NCI-H345 (cell line): Measurements from ENCODE around the gene NBR1.
"Not testable (repeated sequence)": the region's sequence is repeated elsewhere in the genome, so short reads cannot be mapped to it uniquely, and the experiment has no call there.

Experiments used
- DNase-seq: peaks from one replicate; lab custom pipeline; 2025; lab: John Stamatoyannopoulos, UW

The NBR1 gene

DNA sequence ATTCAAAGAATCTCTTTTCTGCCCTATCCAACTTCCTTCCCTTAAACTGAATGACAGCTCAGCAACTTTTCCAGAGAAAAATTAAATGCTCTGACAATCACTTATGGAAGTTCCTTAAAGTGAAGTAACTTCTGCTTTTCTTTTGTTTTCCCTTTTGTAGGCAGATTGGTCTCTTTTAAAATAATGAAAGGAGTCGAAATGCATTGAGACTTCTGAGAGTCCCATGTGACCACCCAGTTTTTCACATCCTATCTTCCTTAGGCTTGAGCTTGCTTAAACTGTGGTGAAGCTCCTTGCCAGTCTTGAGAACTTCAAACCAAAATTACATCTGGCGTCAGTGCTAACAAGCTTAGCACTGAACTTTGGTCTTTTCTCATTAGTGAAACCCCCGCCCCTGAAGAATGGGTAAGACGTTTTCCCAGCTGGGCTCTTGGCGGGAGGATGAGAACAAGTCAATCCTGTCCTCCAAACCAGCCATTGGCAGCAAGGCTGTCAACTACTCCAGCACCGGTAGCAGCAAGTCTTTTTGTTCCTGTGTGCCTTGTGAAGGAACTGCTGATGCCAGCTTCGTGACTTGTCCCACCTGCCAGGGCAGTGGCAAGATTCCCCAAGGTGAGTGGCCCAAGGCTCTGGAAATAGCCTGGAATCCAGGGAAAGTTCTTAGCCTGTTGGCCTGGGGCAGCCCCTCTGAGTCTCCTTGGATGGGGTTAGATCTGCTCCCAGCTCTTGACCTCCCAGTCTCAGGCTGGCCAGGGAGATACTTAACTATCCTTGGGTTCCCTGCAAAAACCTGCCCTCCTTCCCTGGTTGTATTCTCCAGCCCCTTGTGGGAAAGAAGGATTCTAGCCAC, 41.9 kb downstream of the NBR1 start:
- no peak for DNase-seq

DNA sequence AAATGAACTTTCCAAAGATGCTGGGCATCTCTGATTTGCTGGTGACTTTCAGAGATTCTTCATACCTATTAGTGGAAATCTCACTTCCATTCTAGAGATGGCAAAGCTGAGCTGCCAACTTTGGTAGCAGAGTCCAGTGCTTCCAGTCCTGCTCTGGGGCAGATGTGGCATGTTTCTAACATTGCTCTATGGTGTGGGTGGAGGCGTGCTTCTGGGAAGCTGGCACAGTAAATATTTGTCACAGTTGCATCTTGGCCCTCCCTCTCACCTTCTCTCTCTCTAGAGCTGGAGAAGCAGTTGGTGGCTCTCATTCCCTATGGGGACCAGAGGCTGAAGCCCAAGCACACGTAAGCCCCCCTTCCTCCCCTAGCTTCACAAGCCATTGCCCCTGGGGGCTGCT, 42.5 kb downstream of the NBR1 start:
- no peak for DNase-seq

DNA sequence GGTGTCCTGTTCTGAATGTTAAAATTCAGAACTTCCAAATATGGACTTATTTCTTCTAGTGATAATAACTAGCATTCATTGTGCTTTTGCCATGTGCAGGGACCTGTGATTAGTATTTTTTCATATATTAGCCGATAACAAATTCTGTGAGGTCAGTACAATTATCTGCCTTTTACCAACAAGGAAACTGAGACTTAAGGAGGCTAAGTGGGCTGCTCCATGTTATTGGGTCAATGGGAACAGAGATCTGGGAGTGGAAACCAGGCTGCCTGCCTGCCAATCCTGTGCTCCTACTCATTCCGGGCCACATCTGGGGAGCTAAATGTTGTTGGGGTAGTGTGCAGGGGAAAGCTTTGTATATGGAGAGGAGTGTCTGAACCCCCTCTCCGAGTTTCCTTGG, 44.3 kb downstream of the NBR1 start:
- no peak for DNase-seq

DNA sequence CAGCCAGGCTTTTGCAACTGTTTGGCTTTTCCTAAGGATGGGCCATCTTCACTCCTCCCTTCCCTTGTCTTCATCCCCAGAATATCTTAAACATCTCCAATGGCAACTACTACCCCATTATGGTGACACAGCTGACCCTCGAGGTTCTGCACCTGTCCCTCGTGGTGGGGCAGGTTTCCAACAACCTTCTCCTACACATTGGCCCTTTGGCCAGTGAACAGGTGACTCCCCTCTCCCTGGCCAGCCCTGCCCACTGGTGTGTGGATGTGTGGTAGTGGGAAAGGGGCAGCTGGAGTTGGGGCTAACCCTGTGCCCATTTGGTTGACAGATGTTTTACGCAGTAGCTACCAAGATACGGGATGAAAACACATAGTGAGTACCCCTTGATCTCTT, 45.4 kb downstream of the NBR1 start:
- no peak for DNase-seq

DNA sequence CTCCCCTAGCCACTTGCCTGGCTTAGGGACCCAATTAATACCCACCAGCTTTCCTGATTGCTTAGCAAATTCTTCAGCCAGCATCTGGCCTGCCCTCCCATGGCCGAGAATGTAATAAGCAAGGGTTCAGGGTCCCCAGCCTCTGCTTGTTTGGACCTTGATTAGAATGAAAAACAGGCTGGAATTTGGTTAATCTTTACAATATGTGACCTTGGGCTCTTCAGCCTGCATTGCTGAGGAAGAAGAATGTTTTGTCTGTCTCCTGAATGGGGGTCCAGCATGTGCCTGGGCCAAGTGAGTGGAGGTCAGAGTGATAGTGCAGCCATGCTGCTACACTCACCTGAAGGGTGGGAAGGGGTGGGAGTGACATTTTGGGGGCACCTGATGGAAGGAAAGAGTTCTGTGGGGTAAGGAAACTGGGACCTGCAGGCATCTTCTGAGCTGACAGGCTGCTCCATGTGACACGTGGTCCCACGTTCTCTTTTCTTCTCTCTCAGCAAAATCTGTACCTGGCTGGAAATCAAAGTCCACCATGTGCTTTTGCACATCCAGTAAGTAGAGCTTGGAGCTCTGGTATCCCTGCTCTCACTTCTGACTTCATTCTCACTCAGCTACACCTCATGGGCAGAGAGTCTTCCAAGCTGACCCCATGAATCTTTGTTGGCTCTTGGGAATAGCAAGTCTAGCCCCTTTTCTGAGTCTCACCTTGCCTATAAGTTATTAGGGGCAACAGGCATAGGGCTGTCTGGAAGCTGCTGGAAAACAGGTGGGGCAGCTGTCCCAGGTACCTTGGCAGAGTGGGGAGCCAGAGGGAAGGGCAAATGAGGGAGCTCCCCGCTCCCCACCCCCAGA, 46.0 kb downstream of the NBR1 start:
- DNase-seq, result no peak

DNA sequence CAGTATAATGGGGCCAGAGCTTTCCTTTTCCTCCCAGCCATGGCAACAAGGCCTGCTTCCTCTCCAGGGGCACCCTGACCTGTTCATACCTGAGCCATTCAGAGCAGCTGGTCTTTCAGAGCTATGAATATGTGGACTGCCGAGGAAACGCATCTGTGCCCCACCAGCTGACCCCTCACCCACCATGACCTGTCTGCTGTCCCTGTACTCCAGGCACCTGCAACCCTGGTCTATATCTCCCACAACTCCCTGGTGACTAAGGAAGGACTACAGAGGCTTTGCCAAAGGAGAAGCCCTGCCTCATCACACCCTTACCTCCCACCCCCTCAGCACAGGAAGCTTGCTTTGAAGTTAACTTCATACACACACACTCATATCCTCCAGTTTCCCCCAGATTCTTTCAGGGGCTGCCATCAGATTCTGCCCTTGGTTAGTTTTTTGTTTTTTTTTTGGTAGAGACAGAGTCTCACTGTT, 46.6 kb downstream of the NBR1 start:
- DNase-seq, result no peak

DNA sequence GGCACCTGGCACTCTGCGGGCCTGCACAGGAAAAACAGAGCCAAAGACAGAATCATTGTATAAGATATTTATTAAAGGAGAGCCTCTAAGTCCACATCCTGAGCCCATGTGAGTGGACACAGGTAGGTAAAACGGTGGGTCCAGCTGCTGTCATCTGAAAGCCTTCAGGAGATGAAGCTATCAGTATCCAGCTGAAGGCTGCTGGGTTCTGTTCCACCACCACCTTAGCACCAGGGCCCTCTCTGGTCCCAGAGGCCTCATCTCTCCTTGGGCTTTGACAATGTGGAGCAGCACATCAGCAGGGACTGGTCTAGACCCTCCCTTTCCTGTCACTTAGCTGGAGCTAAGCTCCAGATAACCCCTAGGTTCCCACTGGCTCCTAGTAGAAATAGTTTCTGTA, 48.0 kb downstream of the NBR1 start:
- DNase-seq, result no peak

DNA sequence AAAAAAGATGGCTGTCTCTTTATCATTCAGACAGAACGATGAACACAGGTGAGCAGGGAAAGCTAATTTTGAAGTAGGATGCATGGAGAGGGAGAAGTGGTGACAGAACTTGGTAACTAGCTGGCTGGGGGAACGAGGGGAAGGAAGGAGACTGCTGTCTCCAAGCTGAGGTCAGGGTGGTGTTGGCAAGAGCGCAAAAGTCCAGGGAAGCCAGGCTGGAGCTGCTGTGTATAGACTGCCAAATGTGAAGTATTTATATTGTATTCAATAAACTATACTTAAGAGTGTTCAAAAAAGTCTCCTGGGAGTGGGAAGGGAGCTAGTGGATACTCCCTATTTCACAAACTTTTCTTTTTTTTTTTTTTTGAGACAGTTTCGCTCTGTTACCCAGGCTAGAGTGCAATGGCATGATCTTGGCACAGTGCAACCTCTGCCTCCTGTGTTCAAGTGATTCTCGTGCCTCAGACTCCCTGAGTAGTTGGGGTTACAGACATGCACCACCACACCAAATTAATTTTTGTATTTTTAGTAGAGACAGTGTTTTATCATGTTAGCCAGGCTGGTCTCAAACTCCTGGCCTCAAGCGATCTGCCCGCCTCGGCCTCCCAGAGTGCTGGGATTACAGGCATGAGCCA, 48.8 kb downstream of the NBR1 start:
- no peak for DNase-seq

DNA sequence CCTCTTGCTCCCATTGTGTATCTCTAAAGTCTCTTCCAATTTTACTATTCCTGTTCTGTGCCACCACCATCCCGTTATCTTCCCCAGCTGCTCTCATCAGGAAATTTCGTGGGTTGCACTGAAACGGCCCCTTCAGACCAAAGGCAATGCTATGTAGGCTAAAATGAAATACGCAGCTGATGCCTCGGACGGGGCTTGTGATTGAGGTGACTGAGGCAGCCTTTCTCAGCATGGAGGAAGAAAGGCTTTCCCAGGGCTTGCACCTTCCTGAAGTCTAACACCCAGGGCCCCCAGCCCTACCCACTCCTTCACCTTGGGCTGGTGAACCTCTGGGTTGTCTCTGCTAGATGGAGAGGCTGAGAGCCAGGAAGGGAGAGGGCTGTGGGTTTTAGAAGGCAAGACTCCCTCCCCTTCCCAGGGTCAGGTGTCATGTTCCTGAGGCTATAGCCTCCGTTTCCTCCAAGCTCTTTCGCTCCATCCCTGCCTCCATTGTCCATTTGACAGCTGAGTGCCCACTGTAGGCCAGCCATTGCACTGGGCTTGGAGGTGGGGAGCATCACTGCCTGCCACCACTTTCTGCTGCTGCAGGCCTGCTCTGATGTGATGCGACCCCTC, 49.6 kb downstream of the NBR1 start:
- DNase-seq, result no peak

DNA sequence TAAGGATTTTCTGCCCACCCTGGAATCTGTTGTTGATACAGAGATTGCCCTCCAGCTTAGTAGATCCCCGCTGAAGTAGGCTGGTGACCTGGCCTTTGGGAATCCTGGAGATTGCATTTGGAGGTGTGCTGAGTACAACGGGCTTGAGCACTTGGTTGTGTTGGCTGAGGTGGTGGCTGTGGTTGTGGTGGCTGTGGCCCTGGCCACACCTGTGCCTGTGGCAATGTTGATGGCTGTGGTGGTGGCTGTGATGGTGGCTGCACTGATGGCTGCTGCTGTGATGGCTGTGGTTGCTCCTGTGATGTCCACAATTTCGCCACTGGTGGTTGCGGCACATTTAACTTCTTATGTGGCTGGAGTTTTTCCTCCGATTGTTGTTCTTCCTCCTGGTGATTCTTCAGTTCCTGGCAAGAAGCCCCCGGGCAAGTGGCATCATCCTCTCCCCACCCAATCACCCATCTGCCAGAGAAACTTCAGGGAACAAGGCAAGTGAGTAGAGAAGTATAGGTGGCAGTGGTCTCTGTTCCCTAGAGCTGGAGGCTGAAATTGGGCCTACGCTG, 53.2 kb downstream of the NBR1 start:
- DNase-seq, result no peak

DNA sequence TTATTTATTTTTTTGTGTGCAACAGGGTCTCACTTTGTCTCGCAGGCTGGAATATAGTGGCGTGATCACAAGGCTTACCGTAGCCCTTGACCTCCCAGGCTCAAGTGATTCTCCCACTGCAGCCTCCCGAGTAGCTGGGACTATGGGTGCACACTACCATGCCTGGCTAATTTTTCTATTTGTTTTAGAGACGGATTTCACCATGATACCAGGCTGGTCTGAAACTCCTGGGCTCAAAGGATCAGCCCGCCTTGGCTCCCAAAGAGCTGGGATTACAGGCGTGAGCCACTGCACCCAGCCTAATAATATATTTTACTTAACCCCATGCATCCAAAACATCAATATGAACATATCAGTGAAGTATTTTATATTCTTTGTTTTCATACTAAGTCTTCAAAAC, 55.4 kb downstream of the NBR1 start:
- DNase-seq, result no peak

DNA sequence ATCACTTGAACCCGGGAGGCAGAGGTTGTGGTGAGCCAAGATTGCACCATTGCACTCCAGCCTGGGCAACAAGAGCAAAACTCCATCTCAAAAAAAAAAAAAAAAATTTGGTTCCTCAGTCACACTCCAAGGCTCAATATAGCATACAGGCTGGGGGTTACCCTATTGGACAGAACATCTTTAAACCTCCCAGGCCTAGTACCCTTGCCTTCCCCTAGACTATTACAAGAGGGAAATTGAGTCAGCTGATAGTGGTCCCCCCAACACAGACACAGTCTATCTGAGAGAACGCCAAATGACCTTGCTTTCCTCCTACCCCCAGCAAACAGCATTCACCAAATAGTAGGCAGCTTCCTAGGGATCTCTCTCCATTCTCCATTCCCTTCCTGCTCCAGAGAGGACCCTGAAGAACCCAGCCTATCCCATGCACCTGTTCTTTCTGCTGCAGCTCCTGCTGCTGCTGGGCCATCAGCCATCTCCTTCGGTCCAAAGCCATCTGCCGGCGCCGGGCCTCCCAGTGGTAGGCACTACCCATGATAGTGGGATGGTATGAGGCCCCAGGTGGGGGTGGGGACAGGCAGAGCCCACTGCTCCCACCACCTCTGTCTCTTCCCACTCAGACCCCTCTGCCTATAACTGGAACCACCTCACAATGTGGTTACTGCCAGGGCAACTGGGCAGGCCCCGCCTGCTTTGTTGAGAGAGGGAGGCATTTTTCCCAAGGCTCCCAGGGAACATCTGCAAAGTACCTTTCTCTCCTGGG, 57.2 kb downstream of the NBR1 start, which contains the start of gene CCDC200:
CCDC200 (minus strand) TSS at position 604 of the 763 bp plus-strand sequence; CDS start at position 535, 69 bp downstream.
- not testable (repeated sequence) for DNase-seq

DNA sequence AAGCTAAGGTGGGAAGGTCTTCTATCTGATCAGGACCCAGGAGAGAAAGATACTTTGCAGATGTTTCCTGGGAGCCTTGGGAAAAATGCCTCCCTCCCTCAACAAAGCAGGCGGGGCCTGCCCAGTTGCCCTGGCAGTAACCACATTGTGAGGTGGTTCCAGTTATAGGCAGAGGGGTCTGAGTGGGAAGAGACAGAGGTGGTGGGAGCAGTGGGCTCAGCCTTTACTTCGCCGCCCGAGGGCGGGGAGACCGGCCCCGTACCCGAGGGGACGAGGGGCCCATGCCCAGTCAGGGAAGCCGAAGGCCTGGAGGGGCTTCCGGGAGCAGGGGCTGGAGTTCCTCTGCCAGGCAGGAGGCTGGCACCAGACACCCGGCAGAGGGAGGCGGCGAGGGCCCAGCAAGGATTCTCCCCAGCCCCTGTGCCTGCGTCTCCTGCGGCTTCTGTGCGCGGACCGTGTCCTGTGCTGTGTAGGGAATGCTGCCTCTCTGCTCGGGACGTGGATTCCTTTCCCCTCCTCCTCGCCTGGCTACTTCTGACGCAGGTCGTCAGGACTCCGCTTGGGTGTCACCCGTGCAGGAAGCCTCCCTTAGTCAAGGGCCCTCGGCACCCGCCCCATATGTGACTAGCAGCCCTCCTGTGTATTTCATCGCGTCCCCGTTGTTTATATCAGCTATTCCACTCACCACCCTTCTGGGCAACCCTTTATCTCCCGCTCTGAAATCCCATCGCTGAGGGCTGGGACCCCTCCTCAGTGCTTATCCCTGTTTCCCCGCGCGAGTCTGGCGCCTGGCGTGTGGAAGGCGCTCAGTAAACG, 60.4 kb downstream of the NBR1 start:
- not testable (repeated sequence) for DNase-seq

DNA sequence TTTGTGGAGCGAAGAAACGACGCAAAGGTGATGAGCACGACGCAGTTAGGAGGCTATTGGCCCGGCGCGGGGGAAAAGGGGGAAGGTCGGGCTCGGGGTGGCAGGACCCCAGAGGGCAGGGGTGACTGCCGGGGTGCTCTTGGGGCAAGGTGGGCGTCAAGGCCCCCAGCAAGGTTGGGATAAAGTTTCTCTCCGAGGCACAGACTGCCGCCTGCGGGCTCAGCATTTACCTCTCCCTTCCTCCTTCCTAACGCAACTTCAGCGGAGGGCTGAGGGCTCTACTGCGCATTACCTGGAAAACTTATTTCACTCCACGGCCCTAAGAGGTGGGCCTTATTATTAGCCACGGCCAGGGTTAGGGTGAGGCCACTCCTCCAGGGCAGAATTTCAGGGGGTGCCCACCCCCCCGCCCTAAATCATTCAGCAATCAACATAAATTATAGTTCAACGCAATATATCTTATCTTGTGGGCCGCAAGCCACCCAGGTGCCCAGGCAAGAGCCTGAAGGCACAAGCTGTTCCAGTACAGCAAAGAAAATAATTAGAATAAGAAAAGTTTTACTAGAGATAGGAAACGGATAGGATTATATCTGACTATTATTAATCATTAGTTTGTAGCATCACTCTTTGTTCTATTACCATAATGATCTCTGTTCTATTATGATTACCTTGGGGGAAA, 61.1 kb downstream of the NBR1 start:
- not testable (repeated sequence) for DNase-seq

DNA sequence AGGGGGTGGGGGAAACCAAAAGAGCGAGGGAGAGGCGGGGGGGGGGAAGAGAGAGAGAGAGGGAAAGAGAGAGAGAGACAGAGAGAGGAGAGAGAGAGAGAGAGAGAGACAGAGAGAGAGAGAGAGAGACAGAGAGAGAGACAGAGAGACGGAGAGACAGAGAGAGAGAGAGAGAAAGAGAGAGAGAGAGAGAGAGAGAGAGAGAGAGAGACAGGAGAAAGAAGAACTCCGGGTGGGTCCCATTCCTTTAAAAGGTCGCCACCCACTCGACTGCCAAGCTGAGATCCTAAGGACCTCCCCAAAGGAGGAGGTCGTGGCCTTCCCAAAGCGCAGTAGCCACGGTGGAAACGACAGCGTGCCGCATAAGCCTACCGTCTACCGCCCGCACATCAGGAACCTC, 62.2 kb downstream of the NBR1 start:
- not testable (repeated sequence) for DNase-seq

DNA sequence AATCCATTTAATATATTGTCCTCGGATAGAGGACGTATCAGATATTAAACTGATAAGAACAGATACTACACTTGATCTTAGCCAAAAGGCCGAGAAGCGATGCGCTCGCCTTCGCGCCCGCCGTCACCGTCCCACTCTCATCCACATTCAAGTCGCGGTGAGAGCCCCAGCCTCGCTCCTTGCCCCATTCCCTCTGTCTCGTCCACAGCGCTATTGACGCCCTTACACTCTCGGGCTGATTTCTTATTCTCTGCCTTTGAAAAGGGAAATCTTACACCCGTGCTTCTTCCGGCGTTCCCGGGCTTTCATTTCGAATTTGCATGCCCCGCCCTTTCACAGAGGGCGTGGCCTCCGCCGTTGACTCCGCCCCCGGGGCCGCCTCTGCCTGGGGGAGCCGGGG, 62.9 kb downstream of the NBR1 start, which contains the start of gene RNU2-1:
RNU2-1 (minus strand) TSS at position 101 of the 400 bp plus-strand sequence.
- DNase-seq, result not testable (repeated sequence)

DNA sequence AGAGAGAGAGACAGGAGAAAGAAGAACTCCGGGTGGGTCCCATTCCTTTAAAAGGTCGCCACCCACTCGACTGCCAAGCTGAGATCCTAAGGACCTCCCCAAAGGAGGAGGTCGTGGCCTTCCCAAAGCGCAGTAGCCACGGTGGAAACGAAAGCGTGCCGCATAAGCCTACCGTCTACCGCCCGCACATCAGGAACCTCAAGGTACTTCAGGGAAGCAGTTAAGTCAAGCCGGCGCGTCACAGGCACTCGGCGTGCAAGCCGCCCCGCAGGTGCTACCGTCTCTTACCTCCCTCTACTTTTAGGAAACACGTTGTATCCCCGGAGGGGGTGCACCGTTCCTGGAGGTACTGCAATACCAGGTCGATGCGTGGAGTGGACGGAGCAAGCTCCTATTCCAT, 68.6 kb downstream of the NBR1 start:
- not testable (repeated sequence) for DNase-seq

DNA sequence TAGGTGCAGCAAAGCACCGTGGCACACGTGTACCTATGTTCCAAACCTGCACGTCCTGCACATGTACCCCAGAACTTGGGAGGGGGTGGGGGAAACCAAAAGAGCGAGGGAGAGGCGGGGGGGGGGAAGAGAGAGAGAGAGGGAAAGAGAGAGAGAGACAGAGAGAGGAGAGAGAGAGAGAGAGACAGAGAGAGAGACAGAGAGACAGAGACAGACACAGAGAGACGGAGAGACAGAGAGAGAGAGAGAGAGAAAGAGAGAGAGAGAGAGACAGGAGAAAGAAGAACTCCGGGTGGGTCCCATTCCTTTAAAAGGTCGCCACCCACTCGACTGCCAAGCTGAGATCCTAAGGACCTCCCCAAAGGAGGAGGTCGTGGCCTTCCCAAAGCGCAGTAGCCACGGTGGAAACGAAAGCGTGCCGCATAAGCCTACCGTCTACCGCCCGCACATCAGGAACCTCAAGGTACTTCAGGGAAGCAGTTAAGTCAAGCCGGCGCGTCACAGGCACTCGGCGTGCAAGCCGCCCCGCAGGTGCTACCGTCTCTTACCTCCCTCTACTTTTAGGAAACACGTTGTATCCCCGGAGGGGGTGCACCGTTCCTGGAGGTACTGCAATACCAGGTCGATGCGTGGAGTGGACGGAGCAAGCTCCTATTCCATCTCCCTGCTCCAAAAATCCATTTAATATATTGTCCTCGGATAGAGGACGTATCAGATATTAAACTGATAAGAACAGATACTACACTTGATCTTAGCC, 69.8 kb downstream of the NBR1 start:
- not testable (repeated sequence) for DNase-seq
